NCI-H2107 treated with DMSO at 0.1 percent for 48 hours (cell line): Measurements from ENCODE around the gene RBM43.
"Not testable (repeated sequence)": the region's sequence is repeated elsewhere in the genome, so short reads cannot be mapped to it uniquely, and the experiment has no call there.

Experiments used
- DNase-seq: peaks from one replicate; lab custom pipeline; 2025; ENCODE audit not compliant: unreplicated experiment; lab: John Stamatoyannopoulos, UW

The RBM43 gene

DNA sequence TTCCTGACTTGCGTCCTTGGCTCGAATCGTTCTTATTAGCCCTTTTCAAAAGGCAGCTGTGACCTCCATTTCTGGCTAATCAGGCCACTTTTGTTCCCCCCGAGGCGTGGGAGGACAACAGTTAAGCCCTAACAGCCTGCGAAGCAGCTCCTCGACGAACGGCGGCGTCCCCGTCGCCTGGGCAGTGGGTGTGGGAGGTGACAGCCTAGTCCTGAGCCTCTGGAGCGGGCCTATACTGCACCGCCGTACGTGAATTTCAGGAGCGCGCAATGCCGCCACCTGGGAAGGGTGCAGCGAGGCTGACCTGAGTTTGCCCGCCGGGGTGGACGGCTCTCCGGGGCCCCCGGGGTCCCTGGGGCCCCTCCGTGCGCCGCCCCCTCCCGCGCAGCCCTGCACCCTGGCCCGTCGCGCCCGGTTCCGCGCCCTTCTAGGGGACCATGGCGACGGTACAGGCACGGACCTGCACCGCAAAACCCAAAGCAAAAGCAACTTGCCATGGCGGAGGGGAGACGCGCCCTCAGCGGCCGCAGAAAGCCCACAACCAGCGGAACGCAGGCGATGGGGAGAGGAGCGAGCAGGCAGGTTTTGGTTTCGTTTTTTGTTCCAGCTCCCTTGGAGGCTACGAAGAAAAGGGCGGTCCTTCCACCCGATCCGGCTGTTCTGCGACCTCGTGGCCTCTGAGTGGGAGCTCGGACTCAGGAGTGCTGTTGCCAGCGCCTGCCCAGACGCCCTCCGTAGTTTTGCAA, at the start of gene RBM43:
RBM43 (minus strand) TSS at position 633 of the 746 bp plus-strand sequence; CDS start at position 497, 136 bp downstream.
- DNase-seq = peak; percentile 64

DNA sequence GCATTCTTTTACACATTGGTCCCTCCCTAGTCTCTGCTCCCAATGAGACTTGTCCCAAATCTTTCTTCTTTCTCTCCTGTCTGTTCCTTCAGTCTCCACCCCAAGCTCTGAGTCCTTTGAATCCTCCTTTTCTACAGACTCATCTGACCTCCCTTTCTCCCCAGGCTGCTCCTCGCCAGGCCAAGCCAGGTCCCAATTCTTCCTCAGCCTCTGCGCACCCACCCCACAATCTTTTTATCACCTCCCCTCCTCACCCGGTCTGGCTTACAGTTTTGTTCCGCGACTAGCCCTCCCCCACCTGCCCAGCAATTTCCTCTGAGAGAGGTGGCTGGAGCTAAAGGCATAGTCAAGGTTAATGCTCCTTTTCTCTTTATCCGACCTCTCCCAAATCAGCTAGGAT, 48.6 kb upstream of the RBM43 start:
- DNase-seq = not testable (repeated sequence)

DNA sequence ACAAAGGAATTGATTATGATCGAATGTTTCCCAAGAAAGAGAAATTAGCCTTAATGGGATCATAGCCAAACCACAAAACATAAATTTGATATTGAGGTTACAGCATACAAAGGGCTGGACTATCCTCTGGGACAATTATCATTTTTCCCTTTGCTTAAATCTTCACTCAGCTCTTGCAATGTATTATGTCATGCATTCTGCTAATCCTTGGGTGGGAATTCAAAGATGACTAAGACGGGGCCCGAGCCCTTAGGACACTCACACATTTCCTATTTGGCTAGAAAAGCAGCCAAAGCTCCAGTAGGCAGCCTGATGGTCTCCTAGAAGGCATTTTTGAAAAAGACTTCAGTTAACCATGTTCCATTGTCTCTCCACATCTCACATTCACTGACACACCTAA, 45.0 kb upstream of the RBM43 start:
- DNase-seq = no peak

DNA sequence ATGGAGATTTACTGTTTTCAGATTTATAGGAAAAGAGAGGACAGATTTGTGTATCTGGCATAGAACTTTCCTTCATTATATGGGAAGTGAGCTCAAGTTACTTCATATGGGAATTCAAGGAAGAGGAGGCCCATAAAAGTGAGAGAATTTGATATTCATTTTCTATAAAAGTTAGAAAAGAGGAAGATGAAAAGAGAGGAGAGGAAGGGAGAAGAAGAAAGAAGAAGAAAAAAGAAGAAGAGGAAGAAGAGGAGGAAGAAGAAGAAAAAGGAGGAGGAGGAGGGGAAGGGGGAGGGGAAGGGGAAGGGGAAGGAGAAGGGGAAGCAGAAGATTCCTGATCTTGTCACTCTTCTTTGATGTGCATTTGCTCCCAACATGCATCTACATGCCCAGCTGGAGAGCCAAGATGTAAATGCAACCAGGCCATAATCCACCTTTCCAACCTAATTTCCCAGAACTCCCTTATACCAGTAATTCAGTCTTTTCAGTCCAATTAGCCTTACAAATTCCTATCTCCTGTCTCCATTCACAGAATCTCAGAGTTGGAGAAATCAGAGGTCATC, 43.5 kb upstream of the RBM43 start:
- no peak for DNase-seq

DNA sequence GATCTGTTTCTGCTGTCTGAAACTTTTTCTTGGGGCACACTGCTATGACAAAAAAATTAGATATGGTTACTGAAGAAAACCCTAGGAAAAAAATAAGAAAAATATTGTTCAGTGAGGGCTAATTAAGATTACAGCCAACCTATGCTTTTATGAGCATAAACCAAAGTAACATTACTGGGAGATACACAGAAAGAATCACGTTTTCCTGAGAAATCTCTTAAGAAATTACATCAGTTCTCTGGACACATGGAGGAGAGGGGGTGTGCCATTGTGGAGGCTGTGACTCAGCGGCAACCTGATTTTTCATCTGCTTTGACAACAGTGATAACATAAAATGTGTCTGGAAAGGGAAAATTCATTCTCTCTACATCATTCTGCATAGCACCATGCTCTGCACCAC, 41.2 kb upstream of the RBM43 start:
- DNase-seq = no peak

DNA sequence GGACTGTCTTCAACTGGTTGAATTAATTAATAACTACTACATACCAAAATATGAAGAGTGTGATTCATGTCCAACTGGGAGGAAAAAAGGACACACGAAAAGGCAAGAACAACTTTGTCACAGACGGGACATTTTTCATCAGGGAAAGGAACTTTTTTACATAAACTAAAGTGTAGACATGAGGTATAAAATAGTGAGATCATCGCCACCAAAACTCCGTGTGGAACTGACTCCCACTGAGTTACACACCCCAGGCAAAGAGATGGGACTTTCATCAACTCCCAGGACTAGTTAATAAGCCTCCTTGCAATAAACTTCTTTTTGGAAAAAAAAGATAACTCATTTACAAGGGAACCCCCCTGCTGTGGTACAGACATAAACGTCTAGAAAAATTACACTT, 40.7 kb upstream of the RBM43 start:
- DNase-seq = no peak

DNA sequence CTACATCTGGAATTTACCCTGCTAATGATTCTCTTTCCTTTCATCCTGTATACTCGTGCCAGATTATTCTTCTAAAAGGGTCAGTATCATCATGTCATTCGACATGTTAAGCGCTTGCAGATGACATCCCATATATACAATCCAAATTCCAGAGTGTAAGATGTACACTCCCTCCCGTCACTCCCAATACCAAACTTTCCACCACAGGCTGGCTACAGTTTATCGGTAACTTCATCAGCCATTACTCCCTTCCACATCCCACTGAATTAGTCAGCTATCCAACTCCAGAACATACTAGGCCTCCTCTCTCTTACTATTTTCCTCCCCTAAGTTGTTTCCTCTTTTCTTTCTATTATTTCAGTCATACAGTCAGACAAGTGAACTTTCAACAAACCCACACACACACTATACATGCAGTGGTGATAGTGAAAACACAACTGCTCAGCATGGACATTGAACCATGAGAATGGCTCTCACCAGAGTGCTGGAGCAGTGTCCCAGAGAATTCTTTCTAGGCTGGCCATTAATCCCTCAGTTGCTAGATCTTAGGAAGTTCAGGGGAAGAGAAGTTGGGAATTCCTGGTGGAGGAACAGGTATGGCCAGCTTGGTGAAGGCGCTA, 38.4 kb upstream of the RBM43 start:
- no peak for DNase-seq

DNA sequence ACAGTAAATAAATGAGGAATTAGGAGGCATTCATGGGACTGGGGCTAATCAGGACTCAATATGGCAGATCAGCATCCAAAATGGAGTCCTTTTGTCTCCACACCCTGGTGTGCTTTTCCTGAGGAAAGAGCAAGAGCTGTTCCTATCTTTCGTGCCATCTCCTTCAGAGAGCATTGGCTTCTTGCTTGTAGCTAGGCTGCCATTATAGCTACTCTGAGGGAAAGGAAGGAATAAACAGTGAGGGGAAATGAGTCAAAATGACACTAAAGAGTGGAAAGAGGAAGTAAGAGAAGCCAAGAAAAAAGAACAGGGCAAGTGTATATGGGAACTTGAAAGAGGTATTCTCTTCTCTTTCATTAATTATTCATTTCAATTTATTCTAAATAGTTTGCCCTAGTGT, 36.2 kb upstream of the RBM43 start:
- no peak for DNase-seq

DNA sequence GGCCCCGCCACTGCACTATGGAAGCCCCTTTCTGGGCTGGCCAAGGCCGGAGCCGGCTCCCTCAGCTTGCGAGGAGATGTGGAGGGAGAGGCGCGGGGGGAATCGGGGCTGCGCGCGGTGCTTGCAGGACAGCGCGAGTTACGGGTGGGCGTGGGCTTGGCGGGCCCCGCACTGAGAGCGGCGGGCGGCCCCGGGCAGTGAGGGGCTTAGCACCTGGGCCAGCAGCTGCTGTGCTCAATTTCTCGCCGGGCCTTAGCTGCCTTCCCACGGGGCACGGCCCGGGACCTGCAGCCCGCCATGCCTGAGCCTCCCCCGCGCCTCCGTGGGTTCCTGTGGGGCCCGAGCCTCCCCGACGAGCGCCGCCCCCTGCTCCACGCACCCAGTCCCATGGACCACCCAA, 34.3 kb upstream of the RBM43 start:
- not testable (repeated sequence) for DNase-seq

DNA sequence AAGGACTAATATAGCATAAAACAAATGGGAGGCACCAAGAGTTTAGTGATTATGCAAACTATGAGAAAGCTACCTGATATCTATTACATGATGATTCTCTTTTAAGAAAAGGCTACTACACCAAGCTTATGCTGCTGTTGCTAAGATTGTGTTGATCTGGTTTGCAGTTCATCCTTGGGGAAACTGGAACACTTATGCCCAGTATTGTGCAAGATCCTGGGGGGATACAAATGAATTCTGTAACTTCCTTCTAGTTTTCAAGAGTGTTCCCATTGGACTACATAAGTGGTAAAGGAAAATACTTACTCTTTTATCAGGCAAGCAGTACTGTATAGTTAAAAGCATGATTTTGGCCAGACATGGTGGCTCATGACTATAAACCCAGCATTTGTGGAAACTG, 30.9 kb upstream of the RBM43 start:
- DNase-seq = no peak

DNA sequence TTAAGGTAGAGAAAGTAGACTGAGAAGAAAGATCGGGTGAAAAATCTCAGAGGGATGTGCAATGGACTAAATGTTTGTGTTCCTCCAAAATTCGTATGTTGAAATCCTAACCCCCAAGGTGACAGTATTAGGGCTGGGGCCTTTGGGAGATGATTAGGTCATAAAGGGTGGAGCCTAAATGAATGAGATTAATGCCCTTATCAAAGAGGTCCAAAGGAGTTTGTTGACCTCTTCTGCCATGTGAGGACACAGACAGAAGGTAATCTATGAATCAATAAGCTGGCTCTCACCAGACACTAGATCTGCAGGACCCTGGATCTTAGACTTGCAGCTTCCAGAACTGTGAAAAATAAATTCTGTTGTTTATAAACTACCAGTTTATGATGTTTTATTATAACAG, 30.5 kb upstream of the RBM43 start:
- no peak for DNase-seq

DNA sequence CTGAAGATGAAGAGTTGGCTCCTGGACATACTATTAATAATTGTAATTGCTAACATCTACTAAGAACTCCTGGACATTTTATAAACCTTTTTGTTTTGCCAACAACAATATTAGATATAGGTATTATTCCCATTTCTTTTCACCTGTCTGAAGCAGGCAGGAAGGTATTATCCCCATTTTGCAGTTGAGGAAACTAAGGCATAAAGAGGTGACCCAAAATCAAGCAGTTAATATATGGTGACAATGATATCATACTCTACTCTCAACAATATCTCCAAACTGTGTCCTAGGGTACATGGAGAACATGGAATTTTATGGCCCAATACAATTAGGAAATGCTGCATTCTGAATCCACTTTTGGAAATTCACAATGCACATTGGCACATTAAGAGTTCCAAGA, 29.6 kb upstream of the RBM43 start:
- DNase-seq = no peak

DNA sequence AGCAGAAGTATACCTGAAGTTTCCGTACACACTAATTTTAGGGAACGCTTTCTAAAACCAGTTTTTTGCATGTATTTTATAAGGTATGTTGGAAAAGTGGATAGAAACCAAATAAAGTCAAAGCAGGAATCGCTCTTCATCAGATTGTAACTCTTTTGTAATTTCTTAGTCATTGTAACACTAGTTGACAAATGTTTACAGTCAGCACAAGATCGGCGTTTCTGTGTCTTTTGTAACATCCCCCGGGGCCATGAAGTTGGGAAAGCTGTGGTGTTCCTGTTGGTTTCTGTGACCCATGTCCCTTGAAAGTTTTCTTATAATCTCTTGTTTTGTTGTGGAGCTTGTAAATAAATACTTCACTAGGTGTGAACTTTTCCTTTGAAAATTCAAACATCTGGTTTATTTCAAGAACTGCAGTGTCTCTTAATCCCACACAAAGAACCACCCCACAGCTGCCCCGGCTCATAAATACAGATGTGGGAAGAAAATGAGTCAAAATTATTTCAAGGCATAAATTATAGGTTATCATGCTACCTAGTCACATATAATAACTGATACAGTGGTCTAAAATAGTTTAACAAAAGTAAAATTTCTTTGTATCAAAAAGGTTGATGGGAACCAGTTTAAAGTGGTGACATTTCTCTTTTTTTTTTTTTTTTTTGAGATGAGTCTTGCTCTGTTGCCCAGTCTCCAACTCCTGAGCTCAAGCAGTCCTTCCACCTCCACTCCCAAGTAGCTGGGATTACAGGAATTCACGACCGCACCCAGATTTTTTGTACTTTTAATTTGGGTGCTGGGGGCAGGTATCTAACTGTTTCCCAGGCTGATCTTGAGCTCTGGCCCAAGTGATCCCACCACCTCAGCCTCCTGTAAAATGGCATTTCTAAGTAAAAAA, 28.6 kb upstream of the RBM43 start:
- peak; percentile 49 for DNase-seq

DNA sequence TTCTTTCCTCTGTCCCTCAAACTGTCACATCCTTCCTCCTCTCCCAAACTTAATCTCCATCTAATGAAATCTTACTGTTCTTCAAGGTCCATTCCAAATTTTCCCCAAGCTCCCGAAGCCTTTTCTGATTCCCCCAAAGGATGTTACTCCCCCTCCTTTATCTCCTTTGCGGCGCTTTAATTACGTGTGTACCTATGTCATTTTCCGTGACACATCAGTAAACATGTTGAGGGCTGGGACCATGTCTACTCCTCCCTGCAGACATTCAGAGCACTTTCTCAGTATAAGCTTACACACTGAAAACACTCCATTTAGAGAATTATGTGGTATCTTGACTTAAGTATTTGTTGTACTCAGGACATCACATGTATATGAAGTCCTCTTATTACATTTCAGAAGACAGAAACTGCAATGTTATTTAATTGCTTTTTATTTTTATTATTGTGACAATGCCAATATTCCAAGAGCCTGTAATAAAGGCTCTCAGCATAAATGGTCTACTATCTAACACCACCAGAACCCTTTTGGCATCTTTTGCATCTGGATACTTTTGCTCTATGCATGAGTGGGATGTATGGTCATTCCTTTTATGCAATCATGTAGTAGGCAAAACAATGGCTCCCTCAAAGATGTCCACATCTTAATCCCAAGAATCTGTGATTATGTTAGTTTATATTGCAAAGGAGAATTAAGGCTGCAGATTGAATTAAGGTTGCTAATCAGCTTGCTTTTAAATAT, 26.0 kb upstream of the RBM43 start:
- no peak for DNase-seq

DNA sequence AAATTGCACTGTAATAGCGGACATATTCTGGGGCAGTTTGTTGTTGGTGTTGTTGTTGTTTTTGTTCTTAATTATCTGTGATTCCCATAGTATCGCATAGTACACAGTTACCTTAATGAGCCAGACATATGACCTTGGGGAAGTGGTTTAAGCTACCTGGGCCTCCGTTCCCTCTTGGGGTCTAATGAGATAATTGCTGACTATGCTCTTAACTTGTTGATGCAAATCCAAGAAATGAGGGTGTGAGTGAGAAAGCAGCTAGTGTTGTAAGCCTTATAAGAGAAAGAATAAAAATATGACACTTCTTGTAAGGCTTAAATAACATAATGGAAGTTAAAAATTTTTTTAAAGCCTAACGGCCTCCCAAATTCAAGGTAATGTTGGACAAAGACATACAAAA, 20.7 kb upstream of the RBM43 start:
- no peak for DNase-seq

DNA sequence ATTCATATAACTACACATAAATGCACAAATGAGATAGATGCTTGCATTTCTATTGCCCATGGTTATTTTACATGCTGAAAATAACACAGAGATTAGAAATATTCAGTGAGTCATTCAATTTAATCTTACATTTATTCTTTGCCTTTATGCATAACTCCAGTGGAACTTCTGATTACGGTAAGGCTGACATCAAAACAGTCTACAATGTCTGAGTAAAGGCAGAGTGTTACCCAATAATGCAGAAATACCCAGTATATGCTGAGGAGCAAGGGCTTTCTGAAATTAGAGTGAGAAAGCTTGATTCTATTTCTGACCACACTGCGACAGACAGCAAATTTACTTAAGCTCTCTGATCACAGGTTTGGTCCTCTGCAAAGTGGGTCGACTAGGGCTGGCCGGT, 18.6 kb upstream of the RBM43 start:
- DNase-seq = no peak

DNA sequence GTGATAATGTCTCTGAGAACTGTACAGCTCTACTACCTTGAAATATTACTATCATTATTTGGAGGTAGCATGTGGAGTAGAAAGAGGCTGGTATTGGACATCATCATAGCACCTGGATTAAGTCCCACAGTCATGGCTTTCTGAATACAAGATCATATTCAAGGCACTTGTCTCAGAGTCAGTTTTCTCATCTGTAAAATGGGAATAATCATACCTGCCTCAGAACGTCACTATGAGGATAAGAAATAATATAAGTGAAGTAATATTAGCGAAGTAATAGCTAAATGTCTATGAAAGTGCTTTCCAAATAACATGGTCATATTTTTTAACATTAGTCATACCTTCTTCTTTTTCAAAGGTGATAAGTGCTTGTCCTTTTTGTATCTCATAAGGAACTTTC, 16.8 kb upstream of the RBM43 start:
- no peak for DNase-seq

DNA sequence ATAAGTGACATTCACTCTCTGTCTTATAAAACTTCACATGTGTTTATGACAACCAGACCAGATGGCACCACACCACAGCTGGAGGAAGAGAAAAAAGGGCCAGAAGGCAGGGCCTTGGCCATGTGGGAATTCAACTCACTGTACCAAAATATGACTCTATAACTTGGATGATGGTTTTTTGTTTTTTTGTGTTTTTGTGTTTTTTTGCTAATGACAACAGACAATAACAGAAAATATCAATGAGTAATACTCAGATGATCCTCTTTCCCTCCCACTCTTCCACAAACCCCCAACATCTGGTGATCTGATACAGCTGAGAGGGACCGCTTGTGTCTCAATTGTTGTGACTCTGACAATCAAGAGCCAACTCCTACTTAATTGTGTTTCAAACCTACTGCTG, 15.4 kb upstream of the RBM43 start:
- DNase-seq = no peak

DNA sequence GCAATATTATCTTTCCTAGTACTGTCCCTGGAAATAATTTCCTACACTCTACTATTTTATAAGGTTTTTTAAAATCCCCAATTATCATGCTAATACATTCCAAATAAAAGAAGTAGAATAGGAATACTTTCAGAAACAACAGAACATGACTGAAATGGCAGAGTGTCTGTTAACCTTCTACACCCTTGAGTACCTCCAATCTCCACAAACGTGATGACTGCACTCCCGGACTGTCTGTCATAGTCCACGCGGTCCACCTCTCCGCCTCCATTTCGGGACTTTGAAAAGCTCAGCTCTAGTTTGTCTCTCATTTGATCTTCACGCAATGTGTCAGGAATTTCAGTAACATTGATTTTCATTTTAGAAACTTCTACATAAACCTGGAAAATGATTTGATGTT, 13.6 kb upstream of the RBM43 start:
- DNase-seq = no peak

DNA sequence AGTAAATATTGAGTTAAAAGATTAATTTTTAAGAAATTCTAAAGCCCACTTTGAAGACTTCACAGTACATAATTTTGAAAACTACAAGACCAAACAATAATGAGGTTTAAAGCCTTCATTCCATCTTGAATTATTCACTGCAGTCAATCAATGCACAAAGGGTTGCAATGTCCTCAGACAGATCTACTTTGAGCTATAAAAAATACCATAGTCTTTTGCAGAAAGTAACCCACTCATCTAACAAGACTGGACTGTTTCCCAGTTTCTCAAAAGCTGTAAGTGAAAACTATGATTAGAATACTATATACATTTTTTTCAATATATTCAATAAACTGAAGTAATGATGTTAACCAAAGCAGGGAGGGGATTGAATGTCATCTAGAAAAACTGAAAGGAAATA, 10.2 kb upstream of the RBM43 start:
- DNase-seq = no peak
